NCI-H510A treated with DMSO at 0.1 percent for 48 hours (cell line): ENCODE measurements around the gene EPC1.
"Not testable (repeated sequence)": the region's sequence is repeated elsewhere in the genome, so short reads cannot be mapped to it uniquely, and the experiment has no call there.

Source experiments
- DNase-seq: peaks from one replicate; lab custom pipeline; 2025; lab: John Stamatoyannopoulos, UW

The EPC1 gene, protein sequence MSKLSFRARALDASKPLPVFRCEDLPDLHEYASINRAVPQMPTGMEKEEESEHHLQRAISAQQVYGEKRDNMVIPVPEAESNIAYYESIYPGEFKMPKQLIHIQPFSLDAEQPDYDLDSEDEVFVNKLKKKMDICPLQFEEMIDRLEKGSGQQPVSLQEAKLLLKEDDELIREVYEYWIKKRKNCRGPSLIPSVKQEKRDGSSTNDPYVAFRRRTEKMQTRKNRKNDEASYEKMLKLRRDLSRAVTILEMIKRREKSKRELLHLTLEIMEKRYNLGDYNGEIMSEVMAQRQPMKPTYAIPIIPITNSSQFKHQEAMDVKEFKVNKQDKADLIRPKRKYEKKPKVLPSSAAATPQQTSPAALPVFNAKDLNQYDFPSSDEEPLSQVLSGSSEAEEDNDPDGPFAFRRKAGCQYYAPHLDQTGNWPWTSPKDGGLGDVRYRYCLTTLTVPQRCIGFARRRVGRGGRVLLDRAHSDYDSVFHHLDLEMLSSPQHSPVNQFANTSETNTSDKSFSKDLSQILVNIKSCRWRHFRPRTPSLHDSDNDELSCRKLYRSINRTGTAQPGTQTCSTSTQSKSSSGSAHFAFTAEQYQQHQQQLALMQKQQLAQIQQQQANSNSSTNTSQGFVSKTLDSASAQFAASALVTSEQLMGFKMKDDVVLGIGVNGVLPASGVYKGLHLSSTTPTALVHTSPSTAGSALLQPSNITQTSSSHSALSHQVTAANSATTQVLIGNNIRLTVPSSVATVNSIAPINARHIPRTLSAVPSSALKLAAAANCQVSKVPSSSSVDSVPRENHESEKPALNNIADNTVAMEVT

DNA sequence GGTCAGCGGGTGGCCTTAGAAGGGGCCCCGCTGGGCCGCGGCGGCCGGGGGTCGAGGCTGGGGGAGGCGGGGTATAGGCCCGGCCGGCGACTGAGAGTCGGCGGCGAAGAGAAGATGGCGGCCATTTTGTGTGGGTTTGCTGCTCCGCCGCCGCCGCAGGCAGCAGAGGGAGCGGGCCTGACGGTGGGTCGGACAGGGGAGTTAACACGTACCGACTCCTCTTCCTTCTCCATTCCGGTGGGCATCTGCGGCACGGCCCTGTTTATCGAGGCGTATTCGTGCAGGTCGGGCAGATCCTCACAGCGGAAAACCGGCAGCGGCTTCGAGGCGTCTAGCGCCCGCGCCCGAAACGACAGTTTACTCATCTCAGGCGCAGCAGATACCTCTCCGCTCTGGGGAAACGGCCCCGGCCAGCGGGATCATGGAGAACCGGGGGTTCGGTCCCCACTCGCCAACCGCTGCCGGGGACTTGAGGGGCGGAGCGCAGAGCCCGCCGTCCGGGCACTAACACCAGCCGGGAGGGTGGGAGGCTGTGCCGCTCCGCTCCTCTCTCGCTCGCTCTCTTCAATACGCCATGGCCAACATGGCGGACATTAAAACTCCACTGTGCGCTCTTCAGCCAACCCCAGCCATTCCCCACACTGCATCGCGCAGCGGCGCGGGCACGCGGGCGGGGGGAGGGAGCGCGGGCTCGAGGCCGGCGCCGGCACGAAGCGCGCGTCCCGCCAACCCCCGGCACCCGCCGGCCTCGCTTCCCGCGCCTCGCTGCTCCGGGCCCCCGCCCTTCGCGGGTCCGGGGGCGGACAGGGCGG lies at the start of gene EPC1:
Gene EPC1 (minus strand): TSS at position 608 of the 812 bp plus-strand sequence. CDS start 243 bp downstream, at position 365.
- DNase-seq, result peak; percentile 61

DNA sequence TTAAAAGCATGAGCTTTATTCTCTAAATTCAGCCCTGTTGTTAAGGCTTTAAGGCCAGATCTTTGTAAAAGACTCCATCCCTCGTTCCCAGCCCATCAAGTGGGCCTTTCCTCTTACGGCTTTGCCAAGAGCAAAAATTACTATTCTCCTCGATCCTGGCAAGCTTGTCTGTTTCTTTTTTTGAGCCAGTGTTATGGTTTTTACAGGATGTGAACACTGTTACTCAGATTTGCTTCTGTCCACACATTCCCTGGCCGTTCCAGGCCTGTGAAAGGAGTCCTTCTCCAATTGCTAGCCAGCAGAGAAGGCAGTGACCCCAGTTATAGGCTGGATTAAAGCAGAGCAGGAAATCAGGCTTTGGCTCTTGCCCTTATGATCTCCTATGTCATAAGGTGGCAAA lies 47.0 kb upstream of the EPC1 start:
- DNase-seq, result no peak

DNA sequence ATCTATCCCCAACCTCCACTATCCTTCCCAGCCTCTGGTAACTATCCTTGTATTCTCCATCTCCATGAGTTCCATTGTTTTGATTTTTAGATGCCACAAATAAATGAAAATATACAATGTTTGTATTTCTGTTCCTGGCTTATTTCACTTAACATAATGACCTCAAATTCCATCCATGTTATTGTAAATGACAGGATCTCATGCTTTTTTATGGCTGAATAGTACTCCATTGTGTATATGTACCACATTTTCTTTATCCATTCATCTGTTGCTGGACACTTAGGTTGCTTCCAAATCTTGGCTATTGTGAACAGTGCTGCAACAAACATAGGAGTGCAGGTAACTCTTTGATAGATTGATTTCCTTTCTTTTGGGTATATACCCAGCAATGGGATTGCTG lies 45.3 kb upstream of the EPC1 start:
- not testable (repeated sequence) for DNase-seq

DNA sequence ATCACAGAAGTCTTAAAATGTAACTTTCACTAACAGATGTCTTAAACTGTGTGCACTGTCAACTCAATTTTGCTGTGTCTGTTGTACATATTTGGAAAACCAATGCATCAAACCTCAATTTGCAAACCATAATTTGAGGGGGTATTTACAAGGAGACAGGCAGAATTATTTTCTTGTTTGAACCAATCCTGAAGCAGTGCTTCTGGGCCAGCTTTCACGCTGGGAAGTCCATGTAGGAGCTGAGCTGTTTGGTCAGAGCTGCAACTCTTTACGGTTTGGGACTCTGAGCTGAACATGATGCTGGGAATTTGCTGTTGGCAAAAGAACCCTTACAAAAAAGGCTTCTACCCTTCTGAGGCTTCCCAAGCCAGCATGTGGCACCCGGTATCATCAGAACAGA lies 43.2 kb upstream of the EPC1 start:
- DNase-seq, result no peak

DNA sequence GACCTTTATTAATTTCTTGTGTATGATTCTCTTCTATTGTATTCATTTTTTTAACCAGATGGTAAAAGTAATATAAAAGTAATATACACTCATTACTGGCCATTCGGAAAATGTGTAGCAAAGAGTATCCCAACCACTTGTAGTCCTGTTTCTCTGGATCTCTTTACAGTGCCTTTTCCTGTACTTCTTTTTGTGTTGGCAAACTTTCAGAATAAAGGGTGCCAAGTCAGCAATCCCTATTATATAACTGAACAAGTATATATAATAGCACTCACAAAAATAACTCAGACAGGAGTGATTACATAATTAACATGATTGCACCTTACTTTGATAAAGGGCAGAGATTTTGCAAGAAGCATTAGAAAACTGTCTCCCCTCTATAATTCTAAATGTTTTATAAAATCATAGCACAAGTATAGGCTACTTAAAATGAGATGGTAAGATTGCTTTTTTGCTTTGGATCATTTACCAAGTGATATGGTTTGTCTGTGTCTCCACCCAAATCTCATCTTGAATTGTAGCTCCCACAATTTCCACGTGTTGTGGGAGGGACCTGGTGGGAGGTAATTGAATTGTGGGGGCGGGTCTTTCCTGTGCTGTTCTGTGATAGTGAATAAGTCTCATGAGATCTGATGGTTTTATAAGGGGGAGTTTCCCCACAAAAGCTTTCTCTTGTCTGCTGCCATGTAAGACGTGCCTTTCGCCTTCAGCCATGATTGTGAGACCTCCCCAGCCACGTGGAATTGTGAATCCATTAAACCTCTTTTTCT lies 41.5 kb upstream of the EPC1 start:
- no peak for DNase-seq

DNA sequence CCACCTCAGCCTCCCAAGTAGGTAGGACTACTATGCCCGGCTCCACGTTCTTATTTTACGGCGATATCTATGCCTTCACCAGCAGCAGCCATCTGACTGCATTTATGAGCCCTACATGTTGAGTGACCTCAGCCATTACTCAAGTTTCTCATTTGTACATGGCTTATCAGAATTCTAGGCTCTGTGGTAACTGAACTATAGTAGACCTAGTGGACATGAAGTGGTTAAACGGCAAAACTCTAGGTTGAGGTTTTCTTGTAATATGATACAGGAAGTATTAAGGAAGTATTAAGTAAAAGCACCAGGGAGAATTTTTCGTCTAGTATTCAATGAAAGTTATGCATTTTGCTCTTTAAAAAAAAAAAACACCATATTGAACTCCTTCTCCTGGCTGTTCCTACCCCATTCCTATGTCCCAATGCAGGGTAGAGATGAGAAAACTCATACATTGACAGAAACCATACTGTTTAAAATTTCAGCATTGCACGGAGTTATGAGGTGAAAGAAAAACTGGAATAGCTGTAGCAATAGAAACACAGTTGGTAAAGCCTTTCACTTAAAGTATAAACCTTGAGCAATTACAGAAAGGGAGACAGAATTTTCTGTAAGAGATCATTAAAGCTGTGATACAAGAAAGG lies 39.8 kb upstream of the EPC1 start:
- DNase-seq, result peak; percentile 3

DNA sequence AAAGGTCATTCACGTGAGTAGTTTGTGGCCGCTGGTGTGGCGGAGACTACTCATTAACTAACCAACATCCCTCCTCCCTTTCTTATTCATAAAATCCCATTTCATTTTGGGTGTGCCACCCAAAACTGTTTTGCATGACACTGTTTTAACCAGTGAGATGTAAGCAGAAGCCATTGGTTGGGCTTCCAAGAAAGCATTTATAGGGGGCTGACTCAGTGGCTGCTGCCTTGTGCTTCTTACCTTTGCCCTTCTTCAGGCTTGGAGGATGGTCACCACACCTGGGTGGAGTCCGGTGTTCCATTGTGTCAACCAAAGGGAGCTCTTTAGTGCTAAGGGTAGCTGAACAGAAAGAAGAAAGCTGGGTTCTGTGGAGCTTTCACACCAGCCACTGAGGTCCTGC lies 37.2 kb upstream of the EPC1 start:
- DNase-seq, result no peak

DNA sequence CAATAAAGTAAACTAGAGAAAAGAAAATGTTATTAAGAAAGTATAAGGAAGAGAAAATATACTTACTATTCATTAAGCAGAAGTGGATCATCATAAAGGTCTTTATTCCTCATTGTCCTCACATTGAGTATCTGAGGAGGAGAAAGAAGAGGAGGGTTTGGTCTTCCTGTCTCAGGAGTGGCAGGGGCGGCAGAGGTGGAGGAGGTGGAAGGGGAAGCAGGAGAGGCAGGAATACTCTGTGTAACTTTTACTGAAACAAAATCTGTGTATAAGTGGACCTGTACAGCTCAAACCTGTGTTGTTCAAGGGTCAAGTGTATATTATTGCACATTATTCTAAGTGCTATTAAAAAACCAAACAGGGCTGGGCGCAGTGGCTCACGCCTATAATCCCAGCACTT lies 34.2 kb upstream of the EPC1 start:
- DNase-seq, result no peak

DNA sequence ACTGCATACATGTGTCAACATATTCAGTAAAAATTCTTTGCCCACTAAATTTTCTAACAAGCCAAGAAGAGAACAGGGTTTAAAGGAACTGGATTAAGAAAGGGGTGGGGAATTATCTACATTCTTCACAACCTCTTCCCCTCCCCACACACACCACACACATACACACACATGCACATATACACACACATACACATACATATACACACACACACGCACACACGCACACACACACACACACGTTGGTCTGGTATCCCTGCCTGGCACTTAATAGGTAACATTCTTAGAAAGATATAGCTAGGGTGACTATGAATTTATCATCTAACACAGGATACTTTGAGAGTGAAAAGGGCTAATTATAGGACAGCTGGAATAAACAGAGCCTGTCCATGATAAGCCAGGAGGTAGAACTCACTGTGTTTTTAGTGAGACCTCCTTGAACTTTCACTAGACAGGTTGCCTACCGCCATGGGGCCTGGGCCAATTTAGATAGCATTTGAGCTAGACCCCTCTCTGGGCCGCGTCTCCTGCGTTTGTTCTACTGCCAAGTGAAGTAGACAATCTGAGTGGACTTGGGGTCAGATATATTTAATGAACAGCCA lies 33.1 kb upstream of the EPC1 start:
- peak; percentile 12 for DNase-seq

DNA sequence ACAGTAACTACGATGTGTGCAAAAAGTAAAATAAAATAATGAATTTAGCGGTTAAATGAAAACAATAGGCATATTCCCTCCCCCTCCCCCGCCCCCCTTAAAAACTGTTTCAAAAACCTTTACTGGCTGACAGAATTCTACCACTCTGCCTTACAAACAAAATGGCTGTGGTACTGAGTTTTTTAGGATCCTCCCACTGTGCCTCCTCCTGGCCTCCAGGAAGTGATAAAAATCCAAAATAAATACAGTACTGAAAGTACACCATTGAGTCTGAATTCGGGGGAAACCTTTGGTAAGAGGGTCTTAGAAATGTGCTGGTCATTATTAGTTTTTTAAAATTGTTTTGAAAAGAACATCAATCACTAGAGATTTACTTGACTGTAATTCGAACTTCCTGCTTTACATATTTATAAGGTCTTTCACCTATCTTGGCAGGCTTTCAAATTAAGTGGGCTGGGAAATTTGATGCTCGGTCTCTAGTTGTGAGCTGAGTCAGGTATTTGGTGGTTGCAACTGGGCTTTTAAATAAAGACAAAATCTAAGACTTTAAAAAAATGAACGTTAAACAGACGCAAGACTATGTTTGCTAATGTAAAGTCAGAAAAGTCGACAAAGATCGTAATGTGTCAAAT lies 32.5 kb upstream of the EPC1 start:
- DNase-seq, result peak; percentile 94

DNA sequence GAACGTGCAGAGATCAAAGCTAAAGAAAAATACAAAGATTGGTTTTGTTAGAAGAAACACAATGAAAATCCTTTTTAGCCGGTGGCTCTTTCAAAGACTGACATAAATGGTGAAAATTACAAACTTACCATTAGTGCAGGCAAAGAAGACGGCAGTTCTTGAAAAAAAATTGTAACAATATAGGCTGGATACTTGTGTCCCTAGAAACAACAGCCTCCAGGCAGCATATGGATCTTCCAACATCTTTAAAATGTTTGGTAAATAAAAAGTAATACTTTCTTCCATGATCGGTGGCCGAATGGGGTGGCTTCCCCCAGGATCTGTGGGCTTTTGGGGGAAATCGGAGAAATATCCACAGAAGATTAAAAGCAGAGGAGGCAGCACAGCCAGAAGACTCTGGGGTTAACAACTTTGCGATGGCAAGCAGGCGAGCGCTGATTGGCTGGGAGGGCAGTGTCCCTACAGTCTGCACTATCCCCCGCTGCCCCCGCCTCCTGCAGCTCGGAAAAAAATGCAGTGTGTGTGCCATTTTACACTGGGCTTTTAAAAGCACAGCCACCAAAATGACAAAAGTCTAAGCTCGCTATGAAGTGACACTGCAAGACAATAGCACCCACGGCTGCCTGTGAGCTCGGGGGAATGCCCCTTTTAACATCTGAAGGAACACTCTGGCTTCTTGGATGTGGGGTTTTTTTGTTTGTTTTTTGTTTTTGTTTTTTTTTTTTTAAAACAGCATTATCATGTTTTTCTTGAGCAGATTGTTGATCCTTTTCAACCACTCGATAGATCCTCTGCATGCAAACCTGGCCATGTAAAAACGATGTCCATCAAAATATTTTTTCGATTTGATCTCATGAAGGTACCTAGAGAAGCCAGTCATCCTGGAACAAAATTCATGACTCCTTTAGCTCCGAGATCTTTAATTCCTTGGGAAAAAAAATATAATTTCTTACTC lies 31.7 kb upstream of the EPC1 start:
- peak; percentile 60 for DNase-seq

DNA sequence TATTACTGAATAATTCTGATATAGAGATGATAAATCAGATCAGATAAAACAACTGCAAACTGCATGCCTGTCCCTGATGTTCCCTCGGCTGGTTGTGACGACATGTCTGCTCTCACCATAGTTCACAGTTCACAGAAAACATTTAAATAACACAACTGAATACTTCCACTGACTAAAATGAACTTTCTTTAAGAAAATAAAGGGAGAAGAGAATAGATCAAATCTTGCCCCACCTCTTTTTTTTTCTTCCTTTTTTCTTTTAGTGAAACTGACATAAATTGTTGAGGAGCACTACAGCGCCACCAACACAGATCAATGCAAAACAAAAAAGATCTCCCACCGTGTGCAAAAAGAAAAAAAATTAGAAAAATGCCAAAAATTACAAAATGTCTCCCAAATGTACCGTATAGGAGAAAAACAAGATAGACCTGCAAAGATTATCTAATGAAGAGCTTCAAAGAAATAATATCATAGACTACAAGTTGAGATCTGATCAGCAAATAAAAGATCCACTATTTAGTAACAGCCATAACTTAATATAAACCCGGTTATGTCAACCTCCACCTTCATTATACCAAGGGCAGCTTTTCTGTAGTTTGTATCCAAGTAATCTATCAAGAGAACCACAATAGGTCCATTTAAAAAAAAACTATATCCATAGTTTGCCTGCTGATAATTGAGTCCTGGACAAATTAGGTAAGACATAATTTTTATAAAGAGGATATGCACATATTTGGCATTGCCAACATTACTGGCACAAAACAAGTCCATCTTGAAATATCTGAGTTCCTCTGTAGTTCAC lies 30.7 kb upstream of the EPC1 start:
- DNase-seq, result peak; percentile 11

DNA sequence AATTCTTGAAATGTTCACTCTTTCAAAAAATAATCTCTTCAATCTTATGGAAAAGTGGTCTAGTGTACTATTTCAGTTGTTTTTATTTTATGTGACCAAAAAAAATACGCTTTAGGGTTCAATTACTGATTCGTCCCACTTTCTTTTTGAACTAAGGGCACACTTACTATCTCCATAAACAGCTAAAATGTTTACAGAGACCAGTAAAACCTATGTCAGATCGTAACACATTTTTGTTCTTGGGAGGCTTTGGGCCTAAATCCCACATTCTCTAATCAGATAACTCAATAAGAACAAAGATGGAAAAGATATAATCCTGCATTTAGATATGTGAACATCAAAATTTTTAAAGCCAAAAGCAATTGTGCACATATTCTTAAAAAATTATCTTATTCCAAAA lies 29.8 kb upstream of the EPC1 start:
- DNase-seq, result no peak

DNA sequence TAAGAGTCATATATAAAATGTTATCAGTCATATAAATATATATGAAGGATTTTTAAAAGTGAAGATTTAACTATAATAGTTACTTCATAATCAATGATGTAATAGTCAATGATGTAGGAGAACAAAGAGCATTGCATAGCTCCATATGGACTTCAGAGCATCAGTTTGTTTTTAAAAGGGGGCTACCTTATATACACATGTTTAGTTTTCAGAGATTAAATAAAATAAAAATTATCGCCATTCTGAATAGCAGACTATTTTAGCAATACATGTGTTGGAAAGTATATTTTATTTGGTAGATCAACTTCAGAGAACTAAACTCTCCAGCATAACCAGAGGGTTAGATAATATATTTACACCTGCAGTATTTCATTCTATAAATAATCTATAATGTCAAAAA lies 29.1 kb upstream of the EPC1 start:
- no peak for DNase-seq

DNA sequence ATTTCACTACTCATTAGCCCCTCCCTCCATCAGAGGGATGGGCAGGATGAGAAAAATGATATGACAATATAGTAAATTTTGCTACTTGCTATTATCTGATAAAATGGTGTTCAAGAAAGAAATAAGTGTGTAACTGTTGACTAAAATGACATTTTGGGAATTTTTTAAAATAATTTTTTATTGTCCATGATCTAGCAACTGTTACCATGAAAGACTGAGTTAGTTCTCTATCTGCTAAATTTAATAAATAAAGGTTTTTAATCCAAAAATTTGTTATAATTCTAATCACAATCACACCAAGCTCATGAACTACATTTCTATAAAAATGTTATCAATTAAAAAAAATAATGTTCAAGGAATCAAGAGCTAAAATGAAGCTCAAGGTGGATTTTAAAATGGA lies 28.7 kb upstream of the EPC1 start:
- no peak for DNase-seq

DNA sequence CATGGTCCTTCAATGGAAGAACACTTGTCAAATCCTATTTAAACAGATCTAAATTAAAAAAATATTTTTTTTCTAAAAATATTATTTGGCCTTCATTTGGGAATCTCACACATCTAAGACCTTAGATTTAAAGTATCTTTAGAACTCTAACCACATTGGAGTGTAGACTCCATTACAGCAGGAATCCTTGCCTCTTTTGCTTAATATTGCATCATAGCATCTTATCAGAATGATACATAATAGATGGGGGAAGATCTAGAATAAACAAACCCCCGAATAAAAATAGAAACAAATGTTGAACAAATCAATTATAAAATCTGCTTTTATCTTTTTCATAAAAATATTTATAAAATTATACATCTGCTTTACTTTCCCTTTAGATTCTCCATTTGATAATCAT lies 27.6 kb upstream of the EPC1 start:
- DNase-seq, result no peak

DNA sequence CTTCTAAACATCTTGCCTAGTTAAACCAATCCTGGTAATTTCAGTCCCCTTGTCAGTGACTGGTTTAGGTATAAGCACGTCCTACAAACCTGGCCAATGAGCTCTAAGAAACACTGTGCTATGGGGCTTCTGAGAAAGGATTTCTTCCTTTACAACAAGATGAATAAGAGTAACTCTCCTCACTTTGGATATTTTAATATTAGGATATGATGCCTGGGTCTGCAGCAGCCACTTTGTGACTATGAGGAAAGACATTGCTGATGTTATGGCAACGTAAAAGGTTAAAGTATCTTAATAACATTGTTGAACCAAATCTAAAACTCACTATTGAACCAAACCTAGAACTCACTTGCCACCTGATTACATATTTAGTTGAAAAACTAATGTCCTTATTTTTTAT lies 26.5 kb upstream of the EPC1 start:
- no peak for DNase-seq

DNA sequence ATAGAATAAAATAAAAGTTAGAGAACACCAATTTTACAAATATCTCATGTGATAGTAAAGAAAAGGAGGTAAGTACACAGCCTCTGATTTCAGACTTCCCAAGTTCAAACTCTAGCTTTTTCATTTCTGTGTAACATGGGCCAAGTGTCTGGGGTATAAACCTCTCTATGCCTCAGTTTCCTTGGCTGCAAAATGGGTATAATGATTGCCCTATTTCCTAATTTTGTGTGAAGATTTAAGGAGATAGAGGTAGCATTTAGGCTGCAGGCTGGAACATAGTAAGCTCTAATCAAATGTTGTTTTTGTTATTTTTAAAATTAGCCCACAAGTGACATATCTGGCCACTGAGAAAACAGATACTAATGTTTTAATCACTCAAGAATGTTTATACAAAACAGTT lies 26.1 kb upstream of the EPC1 start:
- DNase-seq, result no peak
